Subcutaneous adipose tissue (tissue), 4 donors: ENCODE data around the gene HDAC8. TPM values are rescaled to one million over a fixed set of nuclear protein-coding genes. Genes with fewer than 3 reads are reported as not detected.

Experiments
- total RNA-seq, 4 donors: library from RNA; depleted of rRNA; stranded (reverse); fragments of >200 nt; gene quantifications; one replicate each; pipeline ENCODE4 v1.1.0, GENCODE V29; 2016
- TF ChIP-seq, protein P1 (sequence below): fragments of 450-650 bp; IDR thresholded peaks from one replicate; pipeline ENCODE4 v1.5.1; 2016; ENCODE audit warnings: low read depth, mild to moderate bottlenecking, control low read depth, antibody characterized with exemption, moderate library complexity

The HDAC8 gene
- 10 to 100 TPM; 26.2 to 34.0 (median 31.5) TPM for total RNA-seq

DNA sequence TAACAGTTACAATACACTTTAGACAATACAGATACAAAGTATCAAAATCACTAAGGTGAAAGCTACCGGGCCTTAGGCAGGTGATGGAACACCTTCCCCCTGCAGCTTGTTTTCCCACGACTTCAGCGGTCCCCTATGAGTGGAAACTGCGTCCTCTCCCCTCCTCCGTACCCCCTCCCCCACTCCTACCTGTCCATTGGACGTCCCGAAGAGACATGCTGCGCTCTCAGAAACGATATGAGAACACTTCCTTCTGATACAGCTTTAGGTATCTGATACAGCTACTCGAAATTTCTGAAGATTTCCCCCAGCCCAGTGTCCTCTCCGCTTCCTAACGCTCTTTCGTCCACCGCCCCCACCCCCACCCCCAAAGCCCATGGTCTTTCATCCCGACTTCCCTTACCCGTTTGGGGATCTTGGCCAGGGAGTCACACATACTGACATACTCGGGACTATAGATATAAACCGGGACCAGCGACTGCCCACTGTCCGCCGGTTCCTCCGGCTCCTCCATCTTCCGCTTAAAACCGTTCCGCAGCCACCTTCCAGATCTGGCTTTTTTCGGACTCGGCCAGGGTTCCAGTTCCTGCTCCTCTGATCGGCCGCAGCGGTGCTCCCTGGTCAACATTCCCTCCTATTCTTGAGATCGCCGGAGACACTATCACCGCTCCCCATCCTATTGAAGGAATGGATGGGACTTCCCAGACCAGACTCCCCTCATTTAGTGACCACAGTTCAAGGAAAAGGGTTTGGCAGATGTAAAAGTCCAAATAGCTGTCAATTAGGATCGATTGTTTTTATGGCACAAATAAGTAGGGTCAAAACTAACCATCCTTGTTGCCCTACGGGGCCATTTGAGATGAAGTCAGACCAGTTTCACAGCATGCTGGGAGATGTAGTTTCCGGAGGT, at the start of gene HDAC8:
Gene HDAC8 (minus strand): TSS at position 596 of the 910 bp plus-strand sequence. CDS start 82 bp downstream, at position 514.
- TF ChIP-seq, protein P1, sequence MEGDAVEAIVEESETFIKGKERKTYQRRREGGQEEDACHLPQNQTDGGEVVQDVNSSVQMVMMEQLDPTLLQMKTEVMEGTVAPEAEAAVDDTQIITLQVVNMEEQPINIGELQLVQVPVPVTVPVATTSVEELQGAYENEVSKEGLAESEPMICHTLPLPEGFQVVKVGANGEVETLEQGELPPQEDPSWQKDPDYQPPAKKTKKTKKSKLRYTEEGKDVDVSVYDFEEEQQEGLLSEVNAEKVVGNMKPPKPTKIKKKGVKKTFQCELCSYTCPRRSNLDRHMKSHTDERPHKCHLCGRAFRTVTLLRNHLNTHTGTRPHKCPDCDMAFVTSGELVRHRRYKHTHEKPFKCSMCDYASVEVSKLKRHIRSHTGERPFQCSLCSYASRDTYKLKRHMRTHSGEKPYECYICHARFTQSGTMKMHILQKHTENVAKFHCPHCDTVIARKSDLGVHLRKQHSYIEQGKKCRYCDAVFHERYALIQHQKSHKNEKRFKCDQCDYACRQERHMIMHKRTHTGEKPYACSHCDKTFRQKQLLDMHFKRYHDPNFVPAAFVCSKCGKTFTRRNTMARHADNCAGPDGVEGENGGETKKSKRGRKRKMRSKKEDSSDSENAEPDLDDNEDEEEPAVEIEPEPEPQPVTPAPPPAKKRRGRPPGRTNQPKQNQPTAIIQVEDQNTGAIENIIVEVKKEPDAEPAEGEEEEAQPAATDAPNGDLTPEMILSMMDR: no peak

DNA sequence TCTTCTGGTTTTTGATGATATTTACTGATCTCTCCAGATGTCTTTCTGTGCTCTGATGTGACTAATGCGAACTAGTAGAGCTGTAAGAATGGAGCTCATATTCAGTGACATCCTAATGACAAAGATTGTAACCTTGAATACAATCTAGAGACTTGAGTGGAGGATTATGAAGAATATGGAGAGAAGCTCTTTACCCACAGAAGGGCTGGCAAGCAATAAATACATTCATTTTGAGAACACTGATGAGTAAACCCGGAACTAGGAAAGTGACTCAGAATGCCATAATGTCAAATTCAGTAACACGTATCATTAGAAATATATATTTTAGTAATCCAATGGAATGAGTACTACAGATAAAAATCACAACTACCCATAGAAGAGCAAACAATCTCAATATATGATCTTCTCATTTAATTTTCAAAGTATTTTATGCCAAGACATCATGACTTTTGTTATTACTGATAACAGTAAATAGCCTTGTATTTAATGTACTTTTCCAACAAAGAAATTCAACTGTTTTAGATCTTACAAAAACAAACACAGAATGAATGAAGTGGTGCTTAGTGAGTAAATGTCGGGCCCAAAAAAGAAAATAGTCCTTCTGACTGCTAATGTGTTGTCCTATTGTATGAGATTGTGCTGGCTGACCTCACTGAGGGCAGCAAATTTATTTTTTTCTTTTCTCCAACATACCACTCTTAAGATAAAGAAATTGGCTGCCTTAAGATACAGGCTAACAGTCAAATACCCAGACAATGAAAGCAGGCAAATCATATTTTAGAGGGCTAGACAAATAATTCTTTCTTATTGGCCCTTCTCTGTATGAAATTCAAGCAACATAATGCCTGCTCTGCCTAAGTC, 49.2 kb upstream of the HDAC8 start:
- TF ChIP-seq, protein P1: no peak

DNA sequence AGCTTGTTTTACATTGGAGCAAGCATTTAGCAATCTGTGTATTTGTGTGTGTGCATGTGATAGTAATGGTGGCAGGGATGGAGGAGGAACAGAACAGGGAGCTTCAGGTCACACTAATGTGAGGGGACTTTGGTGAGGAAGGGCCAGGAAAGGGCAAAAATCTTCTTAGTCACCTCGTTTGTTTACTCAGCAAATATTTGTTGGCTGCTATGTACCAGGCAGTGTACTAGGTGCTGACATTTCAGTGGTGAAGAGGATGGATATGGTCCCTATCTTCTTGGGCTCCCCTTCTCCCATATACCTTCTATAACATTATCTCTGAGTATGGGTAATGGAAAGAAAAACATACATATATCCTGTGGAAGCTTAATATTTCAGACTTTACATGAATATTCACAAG, 48.5 kb upstream of the HDAC8 start:
- TF ChIP-seq, protein P1: no peak

DNA sequence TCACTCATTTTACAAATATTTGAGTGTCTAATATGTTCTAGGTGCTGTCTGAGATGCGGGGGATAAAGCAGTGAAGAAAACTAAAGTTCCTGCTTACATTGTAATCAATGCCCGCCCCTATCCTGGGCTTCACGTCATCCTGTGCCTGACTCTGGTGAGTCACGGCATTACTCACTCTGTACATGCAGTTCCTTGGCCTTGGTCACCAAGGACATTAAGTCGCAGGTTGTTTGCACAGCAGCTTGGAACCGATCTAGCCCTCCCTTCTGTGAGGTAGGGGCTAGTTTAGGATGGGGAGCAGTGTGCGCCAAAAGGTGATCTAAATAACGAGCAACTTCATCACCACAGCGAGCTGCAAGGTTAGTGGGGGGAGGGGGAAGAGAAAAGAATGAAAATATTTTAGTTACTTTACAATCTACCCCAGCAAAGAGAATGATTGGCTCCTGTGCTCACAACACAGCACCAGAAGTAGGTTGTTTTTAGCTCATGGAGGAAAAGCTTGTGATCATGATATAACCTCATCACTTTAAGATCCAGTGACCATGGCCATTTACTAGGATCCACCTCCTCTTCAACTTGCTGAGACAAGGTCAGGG, 48.0 kb upstream of the HDAC8 start:
- TF ChIP-seq, protein P1: no peak

DNA sequence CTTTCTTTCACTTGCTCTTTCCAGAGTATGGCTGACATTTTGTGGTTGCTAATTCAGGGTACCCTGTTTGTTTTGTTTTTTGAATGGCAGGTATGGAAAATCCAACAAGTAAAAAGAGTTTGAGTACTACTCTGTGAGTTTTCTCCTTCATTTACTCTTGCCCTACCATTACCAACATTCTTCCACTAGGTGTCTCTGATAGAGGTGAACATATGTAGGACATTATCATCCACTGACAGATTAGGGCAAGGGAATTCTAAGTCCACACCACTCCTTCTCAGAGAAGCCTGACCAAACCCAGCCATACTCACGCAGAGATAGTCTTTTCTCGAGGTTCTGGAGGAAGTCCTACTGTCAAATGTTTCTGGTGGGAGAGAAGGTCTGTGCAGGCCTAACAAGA, 36.7 kb upstream of the HDAC8 start:
- TF ChIP-seq, protein P1: no peak

DNA sequence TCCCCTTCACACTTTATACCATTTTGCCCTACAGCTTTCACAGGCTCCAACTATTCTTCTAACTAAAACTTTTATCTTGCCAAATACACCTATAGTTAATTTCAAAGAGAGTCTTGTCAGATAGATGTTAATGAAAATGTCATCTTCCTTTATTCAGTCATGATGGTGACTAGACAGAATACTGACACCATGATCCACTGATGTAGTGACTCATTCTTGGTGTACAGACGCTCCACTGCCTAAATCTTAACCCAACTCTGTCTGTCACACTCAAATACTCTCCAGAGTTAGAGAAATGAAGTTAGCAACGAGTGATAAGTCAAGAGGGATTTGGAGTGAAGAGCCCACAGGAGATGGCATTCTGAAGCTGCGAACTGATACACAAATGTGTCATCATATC, 32.1 kb upstream of the HDAC8 start:
- TF ChIP-seq, protein P1: no peak
